HG02938 (cell line): ENCODE data around the gene MB21D2.
"Not testable (repeated sequence)": the region's sequence is repeated elsewhere in the genome, so short reads cannot be mapped to it uniquely, and the experiment has no call there.

Source experiments
- ATAC-seq: cut with Tn5 transposase; IDR thresholded peaks from one replicate; pipeline ENCODE4 v1.9.1; 2021; ENCODE audit warnings: mild to moderate bottlenecking, moderate library complexity; ENCODE audit not compliant: unreplicated experiment

Gene MB21D2

DNA sequence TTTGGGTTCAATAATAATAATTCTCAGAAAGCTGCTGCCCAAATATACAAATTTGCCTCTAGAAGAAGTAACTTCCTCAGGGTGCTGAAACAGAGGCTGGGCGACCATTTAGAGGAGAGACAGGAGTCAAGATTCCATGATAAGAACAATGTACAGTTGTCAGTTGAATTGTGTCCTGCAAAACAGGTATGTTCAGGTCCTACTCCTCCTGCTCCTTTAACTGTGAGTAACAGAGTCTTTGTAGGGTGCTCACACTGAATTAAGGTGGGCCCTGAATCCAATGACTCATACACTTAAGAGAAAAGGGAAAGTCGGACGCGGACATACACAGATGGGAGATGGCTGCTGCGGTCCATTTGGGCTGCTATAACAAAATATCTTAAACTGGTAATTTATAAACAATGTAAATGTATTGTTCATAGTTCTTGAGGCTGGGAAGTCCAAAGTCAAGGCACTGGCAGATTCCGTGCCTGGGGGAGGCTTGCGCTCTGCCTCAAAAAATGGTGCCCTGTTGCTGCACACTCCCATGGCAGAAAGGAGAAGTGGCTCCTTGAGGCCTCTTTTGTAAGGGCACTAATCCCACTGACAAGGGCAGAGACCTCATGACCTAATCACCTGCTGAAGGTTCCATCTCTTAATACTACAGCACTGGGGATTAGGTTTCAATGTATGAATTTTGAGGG lies 55.1 kb downstream of the MB21D2 start:
- no peak for ATAC-seq

- ATAC-seq = no peak
Measured at GRCh38 chr3:192861972-192862371, 55.7 kb downstream of the MB21D2 start.

DNA sequence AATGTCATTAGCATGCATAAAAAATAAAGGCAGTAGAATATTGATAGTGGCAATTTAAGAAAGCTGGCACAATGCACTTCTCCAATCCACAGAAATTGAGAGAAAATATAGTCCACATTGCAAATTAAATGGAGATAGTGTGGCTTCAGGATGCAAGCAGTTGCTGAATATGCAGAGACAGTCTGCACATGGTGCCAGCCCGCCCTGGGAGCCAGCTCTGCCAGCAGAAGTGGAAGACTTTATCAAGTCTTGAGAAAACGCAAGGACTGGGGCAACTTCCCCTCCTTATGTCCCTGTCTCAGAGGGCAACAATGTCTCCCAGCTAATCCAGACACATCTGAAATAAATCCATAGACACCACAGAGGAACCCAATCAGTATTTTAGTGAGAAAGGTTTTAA lies 57.2 kb downstream of the MB21D2 start:
- ATAC-seq = no peak

DNA sequence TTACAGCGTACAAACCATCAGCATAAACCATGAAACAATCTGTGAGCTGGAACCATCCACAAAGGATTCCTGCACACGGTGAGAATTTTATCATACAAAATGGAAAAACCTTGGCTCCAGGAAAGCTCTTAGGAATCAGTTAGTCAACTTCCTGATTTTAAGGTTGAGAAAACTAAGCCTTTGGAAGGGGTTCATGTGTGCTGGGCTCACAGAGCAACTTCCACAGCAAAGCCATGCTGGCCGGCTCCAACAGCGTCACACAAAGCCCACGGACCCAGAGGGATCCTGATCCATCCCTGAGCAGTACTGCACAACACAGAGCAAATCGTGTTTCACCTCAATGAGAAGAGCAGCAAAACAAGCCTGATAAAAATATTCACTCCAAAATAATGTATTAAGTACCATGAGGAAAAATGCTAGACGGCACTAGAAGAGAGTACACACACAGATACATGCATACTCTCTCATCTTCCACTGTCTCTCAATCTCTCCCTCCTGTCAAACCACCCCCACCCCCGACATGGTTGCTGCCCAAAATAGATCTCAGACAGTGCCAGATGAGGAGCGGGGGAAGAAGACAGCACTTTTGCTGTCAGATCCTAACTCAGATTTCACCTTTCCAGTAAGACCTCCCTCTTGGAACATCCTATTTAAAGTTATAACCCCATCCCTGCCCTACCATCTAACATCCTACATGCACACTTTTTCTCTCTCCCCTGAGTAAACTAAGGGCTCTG lies 58.6 kb downstream of the MB21D2 start:
- no peak for ATAC-seq

DNA sequence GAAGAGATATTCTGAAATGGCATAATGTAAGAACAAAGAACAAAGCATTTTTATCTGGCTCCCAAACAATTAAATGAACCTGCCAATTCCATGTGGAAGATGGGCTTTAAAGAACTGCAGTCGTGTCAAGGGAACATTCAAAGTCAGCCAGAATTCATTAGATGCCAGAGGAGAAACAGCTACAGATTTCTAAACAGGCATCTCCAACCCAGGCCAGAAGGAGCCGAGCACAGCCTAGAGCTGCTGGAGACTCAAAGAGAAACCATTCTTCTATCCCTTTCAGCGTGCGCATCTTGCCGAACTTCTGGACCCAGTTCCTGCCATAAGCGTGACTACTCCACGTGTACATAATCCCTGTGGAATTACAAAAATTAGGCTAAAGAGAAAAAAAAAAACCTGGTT lies 60.4 kb downstream of the MB21D2 start:
- ATAC-seq = no peak

GRCh38 chr3:192855434-192855833 lies 62.2 kb downstream of the MB21D2 start:
- no peak for ATAC-seq

- no peak for ATAC-seq
Measured at GRCh38 chr3:192851821-192852372, 65.8 kb downstream of the MB21D2 start.

- no peak for ATAC-seq
Measured at GRCh38 chr3:192850451-192850981, 67.1 kb downstream of the MB21D2 start.

- ATAC-seq = not testable (repeated sequence)
Measured at GRCh38 chr3:192849821-192850220, 67.8 kb downstream of the MB21D2 start.

DNA sequence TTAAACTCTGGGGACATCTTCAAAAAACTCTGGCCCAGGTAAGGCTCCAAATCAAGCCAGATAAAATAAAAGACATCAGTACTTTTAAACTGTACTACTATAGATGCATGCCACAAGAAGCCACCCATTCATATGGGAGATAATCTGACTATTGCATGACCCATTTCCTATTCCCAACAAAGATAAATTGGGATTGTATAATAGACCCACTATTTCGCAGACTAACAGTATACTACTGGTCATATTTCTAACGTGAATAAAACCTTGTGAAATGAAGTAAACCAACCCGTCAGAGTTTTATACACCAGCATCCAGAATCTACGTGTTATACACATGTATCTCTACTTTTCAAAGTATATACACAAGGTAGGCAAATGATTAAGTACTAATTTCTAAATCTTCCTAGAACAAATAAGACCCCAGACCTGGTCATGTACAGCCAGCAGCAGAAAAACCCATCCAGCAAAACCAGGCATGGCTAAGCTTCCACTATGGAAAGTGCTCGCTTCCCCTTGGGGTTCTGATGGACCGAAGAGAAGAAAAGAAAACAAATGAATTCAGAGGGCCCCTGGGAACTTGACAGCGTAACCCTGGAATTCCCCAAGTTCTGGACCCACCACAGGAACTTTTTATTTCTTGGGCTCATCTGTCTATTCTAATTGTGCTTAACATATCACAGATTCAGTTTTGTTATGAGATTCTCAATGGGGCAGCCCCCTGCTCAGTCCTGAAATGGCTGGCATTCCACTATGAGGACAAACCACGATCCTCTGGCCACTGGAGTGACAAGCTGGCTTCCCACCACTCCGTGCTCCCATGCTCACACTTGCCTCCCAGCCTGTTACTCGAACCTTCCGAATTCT lies 69.1 kb downstream of the MB21D2 start:
- ATAC-seq = no peak

GRCh38 chr3:192847941-192848340 lies 69.7 kb downstream of the MB21D2 start:
- no peak for ATAC-seq

- no peak for ATAC-seq
Measured at GRCh38 chr3:192845526-192845855, 72.2 kb downstream of the MB21D2 start.

GRCh38 chr3:192844836-192845525 lies 72.7 kb downstream of the MB21D2 start:
- no peak for ATAC-seq

DNA sequence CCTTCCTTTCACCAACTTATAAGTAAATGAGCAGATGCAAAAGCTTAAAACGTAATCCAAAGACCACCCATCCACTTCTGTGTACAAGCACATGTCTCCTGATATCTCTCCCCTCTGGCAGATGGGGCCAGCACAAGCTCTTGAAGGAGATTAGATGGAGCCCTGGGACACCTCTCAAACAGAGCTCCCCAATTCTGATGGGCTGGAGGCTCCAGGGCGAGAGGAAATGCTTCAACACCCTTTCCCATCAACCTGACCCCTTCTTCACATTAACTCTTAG lies 73.2 kb downstream of the MB21D2 start:
- ATAC-seq = no peak

DNA sequence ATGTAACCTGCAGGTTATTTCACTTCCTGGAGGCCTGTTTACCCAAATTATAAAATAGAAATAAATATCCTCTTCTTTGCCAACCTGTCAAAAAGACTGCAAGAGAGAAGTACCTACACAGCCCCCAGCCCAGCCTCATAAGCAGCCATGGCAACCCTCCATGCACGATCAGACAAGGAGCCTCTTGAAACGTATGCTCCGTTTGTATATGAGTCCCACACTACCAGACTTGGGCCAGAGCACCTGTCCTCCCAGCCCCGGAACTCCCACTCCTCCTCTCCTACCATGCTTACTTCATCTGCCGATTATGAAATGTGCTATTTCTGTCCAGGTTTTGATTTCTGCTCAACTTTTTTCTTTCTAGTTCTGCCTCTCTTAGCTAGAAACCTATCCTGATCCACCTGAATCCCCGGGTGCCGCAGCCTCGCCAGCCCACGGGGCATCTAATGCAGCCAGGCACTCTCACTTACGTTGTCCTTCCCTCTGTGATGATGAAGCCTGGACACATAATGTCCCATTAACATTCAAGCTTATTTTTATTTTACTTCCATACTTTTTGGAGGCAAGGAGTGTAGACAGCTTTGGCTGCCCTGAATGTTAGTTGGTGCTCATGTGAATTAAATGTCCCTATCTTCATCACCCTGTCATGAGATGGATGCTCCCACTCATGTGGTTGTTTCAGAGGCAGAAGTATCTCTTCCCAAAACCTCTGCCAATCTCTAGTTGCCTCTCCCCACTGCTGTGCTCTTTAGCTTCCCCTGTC lies 73.8 kb downstream of the MB21D2 start:
- no peak for ATAC-seq

- ATAC-seq = no peak
Measured at GRCh38 chr3:192843119-192843518, 74.5 kb downstream of the MB21D2 start.

- ATAC-seq = no peak
Measured at GRCh38 chr3:192842711-192843110, 74.9 kb downstream of the MB21D2 start.

- no peak for ATAC-seq
Measured at GRCh38 chr3:192842138-192842537, 75.5 kb downstream of the MB21D2 start.

DNA sequence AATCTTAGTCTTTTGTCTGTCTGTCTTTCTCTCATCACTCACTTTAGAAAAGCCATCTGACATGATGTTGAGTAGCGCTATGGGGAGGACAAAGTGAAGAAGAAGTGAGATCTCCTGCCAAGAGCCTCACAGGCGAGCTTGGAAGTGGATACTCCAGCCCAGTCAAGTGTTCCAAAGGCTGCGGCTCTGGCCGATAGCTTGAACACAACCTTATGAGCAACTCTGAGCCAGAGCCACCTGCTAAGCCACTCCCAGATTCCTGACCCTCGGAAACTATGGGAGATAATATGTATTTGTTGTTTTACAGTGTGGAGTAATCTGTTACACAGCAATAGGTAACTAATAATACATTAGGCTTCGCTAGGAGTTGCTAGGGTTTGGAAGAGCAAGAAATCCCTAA lies 76.2 kb downstream of the MB21D2 start:
- ATAC-seq = no peak
